Keratinocyte (primary cell): ENCODE results near the gene IFT81. TPM values are rescaled to one million over a fixed set of nuclear protein-coding genes. Genes with fewer than 3 reads are reported as not detected.

Source experiments
- DNase-seq: peaks from one replicate; pipeline ENCODE4 v3.0.0-alpha.2; 2011; ENCODE audit warnings: low read depth, missing footprints, low spot score
- FAIRE-seq: peaks from 2 replicates; lab custom pipeline; 2011; peaks lifted over from hg19 to GRCh38; lab: Jason Lieb, UNC
- H2AFZ ChIP-seq: 2 replicates; pipeline ENCODE4 v1.6.0; 2012; ENCODE audit warnings: low read length, control low read depth, inconsistent platforms; ENCODE audit not compliant: control insufficient read depth
- H3K27ac ChIP-seq: 2 replicates; pipeline ENCODE4 v1.5.1; 2011; ENCODE audit warnings: low read length; ENCODE audit not compliant: control insufficient read depth, insufficient read depth
- H3K27me3 ChIP-seq: 3 replicates; pipeline ENCODE4 v1.6.0; 2011; ENCODE audit warnings: low read length; ENCODE audit not compliant: control insufficient read depth, insufficient read depth; ENCODE audit errors: extremely low read depth
- H3K36me3 ChIP-seq, 2 experiments: 2 replicates in 1 of 2; 3 replicates in 1 of 2; pipeline ENCODE4 v1.5.1; 2011; ENCODE audit warnings: low read length in 2 of 2, mild to moderate bottlenecking in 1 of 2; ENCODE audit not compliant: control insufficient read depth in 2 of 2, insufficient read depth in 2 of 2; ENCODE audit errors: extremely low read depth in 1 of 2
- H3K4me1 ChIP-seq: 3 replicates; pipeline ENCODE4 v1.5.1; 2011; ENCODE audit warnings: low read length; ENCODE audit not compliant: control insufficient read depth, insufficient read depth; ENCODE audit errors: extremely low read depth
- H3K4me2 ChIP-seq: 3 replicates; pipeline ENCODE4 v1.6.0; 2011; ENCODE audit warnings: low read depth, low read length; ENCODE audit not compliant: control insufficient read depth, insufficient read depth; ENCODE audit errors: extremely low read depth
- H3K4me3 ChIP-seq, 3 experiments: fragments of 200-600 bp in 1 of 3; sonication (generic) in 1 of 3; 2 replicates in 2 of 3; 3 replicates in 1 of 3; pipeline ENCODE4 v1.5.1; 2011 to 2016; ENCODE audit warnings: low read length in 3 of 3, mild to moderate bottlenecking in 3 of 3, control low read depth in 2 of 3, inconsistent platforms in 1 of 3, low read depth in 1 of 3, mixed read lengths in 1 of 3, mixed run types in 1 of 3, moderate library complexity in 1 of 3; ENCODE audit not compliant: control insufficient read depth in 2 of 3, insufficient read depth in 2 of 3; ENCODE audit errors: extremely low read depth in 1 of 3
- H3K79me2 ChIP-seq: 2 replicates; pipeline ENCODE4 v1.6.0; 2012; ENCODE audit warnings: low read length; ENCODE audit not compliant: control insufficient read depth, insufficient read depth
- H3K9ac ChIP-seq: 3 replicates; pipeline ENCODE4 v1.6.0; 2011; ENCODE audit warnings: low read length; ENCODE audit not compliant: control insufficient read depth, insufficient read depth; ENCODE audit errors: extremely low read depth
- H3K9me1 ChIP-seq: 3 replicates; pipeline ENCODE4 v1.6.0; 2011; ENCODE audit warnings: low read length; ENCODE audit not compliant: control insufficient read depth, insufficient read depth; ENCODE audit errors: extremely low read depth
- H3K9me3 ChIP-seq: 2 replicates; pipeline ENCODE4 v1.5.1; 2012; ENCODE audit warnings: low read depth, low read length; ENCODE audit not compliant: control insufficient read depth
- H4K20me1 ChIP-seq: 3 replicates; pipeline ENCODE4 v1.6.0; 2011; ENCODE audit warnings: low read length; ENCODE audit not compliant: control insufficient read depth, insufficient read depth; ENCODE audit errors: extremely low read depth
- CTCF ChIP-seq, 3 experiments: IDR thresholded peaks in 1 of 3; conservative IDR thresholded peaks in 1 of 3; optimal IDR thresholded peaks in 1 of 3; 2 replicates in 2 of 3; 3 replicates in 1 of 3; pipeline versions ENCODE3 to v1.5.1; 2011; ENCODE audit warnings: low read length in 3 of 3, mild to moderate bottlenecking in 3 of 3, moderate library complexity in 2 of 3, control low read depth in 1 of 3, inconsistent platforms in 1 of 3; ENCODE audit not compliant: insufficient read depth in 2 of 3; ENCODE audit errors: extremely low read depth in 1 of 3
- EZH2 ChIP-seq: IDR thresholded peaks from one replicate; pipeline ENCODE4 v1.6.1; 2012; ENCODE audit warnings: inconsistent platforms, mild to moderate bottlenecking, low read length, moderate library complexity
- dilution Hi-C: fragments of 300-500 bp; cut with MboI; formaldehyde crosslinking; loops from one replicate; pipeline ENCODE4 v1.7.0; 2020; ENCODE audit warnings: low sequenced_read_pairs; ENCODE audit not compliant: extremely low pct_ligation_motif_present
- polyA plus RNA-seq, 5 experiments: library from polyadenylated mRNA; depleted of rRNA in 3 of 5; stranded (reverse) in 3 of 5; stranded (forward) in 1 of 5; unstranded in 1 of 5; fragments of >200 nt; gene quantifications; 1 replicate in 1 of 5; 2 replicates in 3 of 5; 3 replicates in 1 of 5; pipeline versions ENCODE4 v1.2.1 to v1.2.3, GENCODE V29; 2011 to 2012; ENCODE audit warnings: missing spikeins in 2 of 5, low read depth in 1 of 5, low replicate concordance in 1 of 5

The IFT81 gene
- polyA plus RNA-seq, 1 donor (not counting 4 experiments of a cell fraction or from before 2014, with no cell fraction given) = 8.9 TPM

- Histone ChIP-seq H3K9me1 (no peaks in the 10 kb centered on the region), H3K27me3 (no peaks in the 10 kb centered on the region), H2AFZ (no peak overlapping the region), H3K9me3 (no peaks in the 10 kb centered on the region), H3K79me2 (no peaks in the 10 kb centered on the region), H3K36me3 (no peaks in the 10 kb centered on the region), H4K20me1 (no peaks in the 10 kb centered on the region), H3K27ac (no peak overlapping the region), H3K4me2 (no peak overlapping the region), H3K9ac (no peak overlapping the region), H3K4me3 (no peak overlapping the region), H3K4me1 (peaks cover 5% of the 10 kb centered on the region)
- TF ChIP-seq CTCF (optimal IDR thresholded peaks at IDR 0.05 in 1 of 3, IDR thresholded peaks at IDR 0.05 in 1 of 3, conservative IDR thresholded peaks at IDR 0.05 in 1 of 3; ENCODE audit: extremely low read depth in 1 of 3, insufficient read depth in 2 of 3, low read length in 3 of 3) = no peak
- TF ChIP-seq EZH2 = no peak
- DNase-seq (no peak), FAIRE-seq (no peak)
- dilution Hi-C loops = no loop called here
These were observed 11.9 kb upstream of the IFT81 start for GRCh38 chr12:110112335-110112660.

- H4K20me1 ChIP-seq = no peaks in the 10 kb centered on the region
- TF ChIP-seq EZH2 (no peak), CTCF (optimal IDR thresholded peaks at IDR 0.05 in 1 of 3, IDR thresholded peaks at IDR 0.05 in 1 of 3, conservative IDR thresholded peaks at IDR 0.05 in 1 of 3; ENCODE audit: extremely low read depth in 1 of 3, insufficient read depth in 2 of 3, low read length in 3 of 3) (no peak)
- no peak overlapping the region for H3K4me3 ChIP-seq
- H3K9me3 ChIP-seq = no peaks in the 10 kb centered on the region
- no peaks in the 10 kb centered on the region for H3K4me1 ChIP-seq
- dilution Hi-C loops = no loop called here
- H2AFZ ChIP-seq = no peak overlapping the region
- H3K9me1 ChIP-seq = no peaks in the 10 kb centered on the region
- H3K4me2 ChIP-seq = no peak overlapping the region
- no peaks in the 10 kb centered on the region for H3K79me2 ChIP-seq
- no peak for FAIRE-seq
- H3K9ac ChIP-seq = no peak overlapping the region
- no peaks in the 10 kb centered on the region for H3K36me3 ChIP-seq
- H3K27ac ChIP-seq = no peak overlapping the region
- no peaks in the 10 kb centered on the region for H3K27me3 ChIP-seq
- no peak for DNase-seq
These were observed 9.6 kb upstream of the IFT81 start for GRCh38 chr12:110114528-110114937.
